ENCODE results near the gene PRSS27.

The PRSS27 gene

DNA sequence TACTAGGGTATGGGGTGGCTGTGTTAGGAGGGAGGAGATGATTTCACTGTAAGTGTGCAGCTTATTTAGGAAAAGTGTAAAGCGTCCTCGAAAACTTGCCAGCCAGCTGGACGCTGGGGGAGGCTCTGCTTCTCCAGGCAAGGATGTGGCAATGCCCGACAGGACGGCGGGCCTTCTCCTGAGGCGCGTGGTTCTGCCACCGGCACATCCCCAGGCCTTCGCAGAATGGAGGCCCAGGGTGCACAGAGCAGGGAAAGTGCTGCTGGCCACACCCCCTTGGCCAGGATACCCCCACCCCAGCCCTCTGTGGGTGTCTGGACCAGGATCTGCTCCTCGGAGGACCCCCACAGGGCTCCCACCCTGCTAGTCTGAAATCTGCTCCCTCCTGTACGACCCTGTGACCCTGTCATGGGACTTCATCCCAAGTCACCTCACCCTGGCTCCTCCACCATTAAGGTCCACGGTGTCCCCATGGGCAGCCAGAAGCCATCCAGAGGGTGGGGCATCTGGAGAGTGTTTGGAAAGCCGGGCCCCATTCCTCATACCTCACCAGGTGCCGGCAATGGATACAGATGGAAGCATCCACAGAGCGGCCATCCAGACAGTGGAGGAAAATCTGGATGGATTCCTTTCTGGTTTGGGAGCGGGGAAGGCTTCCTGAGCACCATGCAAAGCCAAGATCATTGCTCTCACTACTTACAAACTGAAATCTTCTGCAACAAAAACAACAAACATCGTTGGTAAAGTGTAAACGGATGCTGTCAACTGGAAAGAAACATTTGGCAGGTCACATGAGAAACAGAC, 23.2 kb upstream of the PRSS27 start:
- DNase-seq (ENCODE audit: low read depth): no peak
- no peak overlapping the region for H3K4me3 ChIP-seq (ENCODE audit: low read depth, low read length)
- TF ChIP-seq MYC (IDR thresholded peaks at IDR 0.05; ENCODE audit: low read depth, low read length): no peak
- no peak for TF ChIP-seq POLR2A (IDR thresholded peaks at IDR 0.05; ENCODE audit: extremely low read depth, insufficient read length)
- no peak for TF ChIP-seq MAX (IDR thresholded peaks at IDR 0.05; ENCODE audit: low read depth, low read length)
- TF ChIP-seq, protein P1, sequence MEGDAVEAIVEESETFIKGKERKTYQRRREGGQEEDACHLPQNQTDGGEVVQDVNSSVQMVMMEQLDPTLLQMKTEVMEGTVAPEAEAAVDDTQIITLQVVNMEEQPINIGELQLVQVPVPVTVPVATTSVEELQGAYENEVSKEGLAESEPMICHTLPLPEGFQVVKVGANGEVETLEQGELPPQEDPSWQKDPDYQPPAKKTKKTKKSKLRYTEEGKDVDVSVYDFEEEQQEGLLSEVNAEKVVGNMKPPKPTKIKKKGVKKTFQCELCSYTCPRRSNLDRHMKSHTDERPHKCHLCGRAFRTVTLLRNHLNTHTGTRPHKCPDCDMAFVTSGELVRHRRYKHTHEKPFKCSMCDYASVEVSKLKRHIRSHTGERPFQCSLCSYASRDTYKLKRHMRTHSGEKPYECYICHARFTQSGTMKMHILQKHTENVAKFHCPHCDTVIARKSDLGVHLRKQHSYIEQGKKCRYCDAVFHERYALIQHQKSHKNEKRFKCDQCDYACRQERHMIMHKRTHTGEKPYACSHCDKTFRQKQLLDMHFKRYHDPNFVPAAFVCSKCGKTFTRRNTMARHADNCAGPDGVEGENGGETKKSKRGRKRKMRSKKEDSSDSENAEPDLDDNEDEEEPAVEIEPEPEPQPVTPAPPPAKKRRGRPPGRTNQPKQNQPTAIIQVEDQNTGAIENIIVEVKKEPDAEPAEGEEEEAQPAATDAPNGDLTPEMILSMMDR (IDR thresholded peaks at IDR 0.05; ENCODE audit: low read depth, low read length): no peak

DNA sequence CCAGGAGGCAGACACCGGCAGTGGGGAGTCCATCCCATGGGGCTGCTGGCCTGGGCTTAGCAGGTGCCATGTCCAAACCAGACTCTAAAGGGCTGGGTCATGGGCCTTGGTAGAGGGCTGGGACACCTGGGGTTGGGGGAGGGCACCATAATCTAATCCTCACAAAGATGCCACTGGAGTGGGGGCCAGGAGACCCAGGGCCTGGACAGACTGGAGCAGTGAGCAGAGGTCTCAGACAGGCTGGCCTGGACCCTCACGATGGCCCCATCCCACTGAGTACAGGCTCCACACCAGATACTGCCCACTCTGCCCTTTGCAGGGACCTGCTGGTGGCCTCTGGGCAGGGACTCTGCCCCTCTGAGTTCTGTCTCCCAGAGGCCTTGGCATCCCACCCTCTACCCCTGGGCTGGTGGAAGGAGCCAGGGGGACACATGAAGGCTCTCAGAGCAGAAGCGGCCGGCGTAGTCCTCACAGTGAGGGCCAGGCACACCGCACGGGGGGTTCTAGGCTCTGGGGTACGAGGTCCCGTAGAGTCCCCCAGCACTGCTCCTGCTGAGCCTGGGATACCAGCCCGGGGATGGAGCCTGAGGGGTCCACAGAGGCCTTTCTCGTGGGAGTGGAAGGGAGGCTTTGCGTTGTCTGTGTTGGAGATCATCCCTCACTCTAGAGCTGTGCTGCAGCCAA, 22.4 kb upstream of the PRSS27 start:
- DNase-seq (ENCODE audit: low read depth): no peak
- H3K4me3 ChIP-seq (ENCODE audit: low read depth, low read length): no peak overlapping the region
- TF ChIP-seq MYC (IDR thresholded peaks at IDR 0.05; ENCODE audit: low read depth, low read length) (no peak), MAX (IDR thresholded peaks at IDR 0.05; ENCODE audit: low read depth, low read length) (no peak), POLR2A (IDR thresholded peaks at IDR 0.05; ENCODE audit: extremely low read depth, insufficient read length) (no peak)
- TF ChIP-seq, protein P1 (IDR thresholded peaks at IDR 0.05; ENCODE audit: low read depth, low read length): no peak

GRCh38 chr16:2741168-2741567, 21.1 kb upstream of the PRSS27 start:
- DNase-seq (ENCODE audit: low read depth): no peak
- no peak overlapping the region for H3K4me3 ChIP-seq (ENCODE audit: low read depth, low read length)
- TF ChIP-seq MAX (IDR thresholded peaks at IDR 0.05; ENCODE audit: low read depth, low read length) (no peak), POLR2A (IDR thresholded peaks at IDR 0.05; ENCODE audit: extremely low read depth, insufficient read length) (no peak), MYC (IDR thresholded peaks at IDR 0.05; ENCODE audit: low read depth, low read length) (no peak)
- TF ChIP-seq, protein P1 (IDR thresholded peaks at IDR 0.05; ENCODE audit: low read depth, low read length): no peak

- no peak overlapping the region for H3K4me3 ChIP-seq (ENCODE audit: low read depth, low read length)
- no peak for TF ChIP-seq MYC (IDR thresholded peaks at IDR 0.05; ENCODE audit: low read depth, low read length)
- TF ChIP-seq POLR2A (IDR thresholded peaks at IDR 0.05; ENCODE audit: extremely low read depth, insufficient read length): no peak
- TF ChIP-seq MAX (IDR thresholded peaks at IDR 0.05; ENCODE audit: low read depth, low read length): no peak
- DNase-seq (ENCODE audit: low read depth): no peak
Measured at GRCh38 chr16:2740476-2740875, 20.5 kb upstream of the PRSS27 start.

- DNase-seq (ENCODE audit: low read depth): no peak
- no peak overlapping the region for H3K4me3 ChIP-seq (ENCODE audit: low read depth, low read length)
- TF ChIP-seq, protein P1 (IDR thresholded peaks at IDR 0.05; ENCODE audit: low read depth, low read length): no peak
- TF ChIP-seq POLR2A (IDR thresholded peaks at IDR 0.05; ENCODE audit: extremely low read depth, insufficient read length): no peak
- TF ChIP-seq MYC (IDR thresholded peaks at IDR 0.05; ENCODE audit: low read depth, low read length): no peak
- TF ChIP-seq MAX (IDR thresholded peaks at IDR 0.05; ENCODE audit: low read depth, low read length): no peak
Measured at GRCh38 chr16:2739625-2740430, 19.8 kb upstream of the PRSS27 start.

Data from NB4 (cell line).